HG03280 (cell line): ENCODE measurements around the gene AMMECR1L.
"Not testable (repeated sequence)": the region's sequence is repeated elsewhere in the genome, so short reads cannot be mapped to it uniquely, and the experiment has no call there.

Experiments
- ATAC-seq: cut with Tn5 transposase; IDR thresholded peaks from one replicate; pipeline ENCODE4 v1.9.1; 2021; ENCODE audit warnings: mild to moderate bottlenecking, moderate library complexity; ENCODE audit not compliant: unreplicated experiment

Gene AMMECR1L

DNA sequence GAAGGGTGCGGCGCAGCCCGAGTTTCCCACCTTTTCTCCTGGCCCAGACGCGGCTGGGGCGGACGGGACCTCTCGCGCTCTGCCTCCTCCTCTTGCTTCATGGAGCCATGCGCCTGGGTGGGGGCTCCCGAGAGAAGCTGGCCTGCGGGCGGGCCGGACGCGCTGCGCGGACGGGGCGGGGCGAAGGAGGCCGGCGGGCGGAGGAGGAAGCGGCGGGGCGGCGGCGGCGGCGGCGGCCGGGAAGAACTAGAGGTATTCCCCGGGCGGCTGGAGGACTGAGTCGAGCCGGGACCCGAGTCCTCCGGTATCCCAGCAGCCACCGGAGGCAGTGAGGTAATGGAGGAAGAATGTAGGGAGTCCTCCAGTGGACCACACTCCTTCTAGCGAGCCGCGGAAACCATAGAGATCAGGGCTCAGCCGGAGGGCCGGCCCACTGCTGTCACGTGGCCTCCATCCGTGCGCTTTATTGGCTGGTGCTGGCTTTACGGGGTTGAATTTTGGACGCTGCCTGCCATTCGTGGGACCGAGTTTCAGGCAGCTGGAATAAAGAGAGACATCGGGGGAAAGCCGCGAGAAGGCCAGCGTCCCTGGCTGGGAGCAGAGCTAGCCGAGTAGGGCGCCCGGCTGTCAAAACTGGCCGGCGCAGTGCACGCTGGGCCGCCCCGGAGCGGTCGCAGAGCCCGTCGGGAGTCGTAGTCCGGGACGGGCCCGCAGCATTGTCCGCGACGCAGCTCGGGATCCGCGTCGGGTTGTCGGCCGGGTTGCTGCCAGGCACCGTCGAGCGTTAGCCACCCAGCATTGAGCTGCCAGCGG lies at the start of gene AMMECR1L:
TSS of gene AMMECR1L (minus strand) at position 177 of the 813 bp plus-strand sequence. CDS start 11,722 bp downstream, outside the sequence.
- peak; percentile 92 for ATAC-seq

DNA sequence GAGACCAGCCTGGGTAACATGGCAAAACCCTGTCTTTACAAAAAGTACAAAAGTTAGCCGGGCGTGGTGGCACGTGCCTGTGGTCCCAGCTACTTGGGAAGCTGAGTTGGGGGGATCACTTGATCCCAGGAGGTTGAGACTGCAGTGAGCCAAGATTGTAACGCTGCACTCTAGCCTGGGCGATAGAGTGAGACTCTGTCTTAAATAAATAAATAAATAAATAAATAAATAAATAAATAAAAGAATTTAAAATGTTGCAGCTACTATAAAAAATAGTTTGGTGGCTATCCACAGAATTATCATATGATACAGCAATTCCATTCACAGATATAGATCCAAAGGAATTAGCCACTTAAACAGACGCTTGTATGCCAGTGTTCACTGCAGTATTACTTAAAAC lies 49.6 kb upstream of the AMMECR1L start:
- ATAC-seq = no peak

DNA sequence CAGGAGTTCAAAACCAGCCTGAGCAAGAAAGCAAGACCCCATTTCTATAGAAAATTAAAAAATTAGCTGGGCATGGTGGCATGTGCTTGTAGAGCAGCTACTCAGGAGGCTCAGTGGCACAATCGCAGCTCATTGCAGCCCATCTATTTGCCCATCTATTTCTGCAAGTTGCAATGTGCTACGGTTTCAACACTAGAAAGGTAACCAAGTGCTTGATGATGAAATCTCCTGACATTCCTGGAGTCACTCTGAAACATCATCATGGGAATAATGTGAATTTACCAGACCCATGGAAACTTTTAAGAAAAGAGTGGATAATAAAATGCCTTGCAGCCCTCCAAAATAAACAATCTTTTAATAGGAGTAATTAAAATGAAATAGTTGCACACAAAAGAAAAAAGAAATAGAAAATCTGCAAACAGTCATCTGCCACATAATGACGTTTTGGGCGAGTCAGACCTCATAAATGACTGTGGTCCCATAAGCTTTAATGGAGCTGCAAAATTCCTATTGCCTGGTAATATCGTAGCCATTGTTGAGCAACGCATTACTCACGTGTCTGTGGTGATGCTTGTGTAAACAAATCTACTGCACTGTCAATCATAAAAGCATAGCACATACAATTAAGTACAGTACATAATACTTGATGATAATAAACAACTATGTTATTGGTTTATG lies 46.6 kb upstream of the AMMECR1L start:
- no peak for ATAC-seq

DNA sequence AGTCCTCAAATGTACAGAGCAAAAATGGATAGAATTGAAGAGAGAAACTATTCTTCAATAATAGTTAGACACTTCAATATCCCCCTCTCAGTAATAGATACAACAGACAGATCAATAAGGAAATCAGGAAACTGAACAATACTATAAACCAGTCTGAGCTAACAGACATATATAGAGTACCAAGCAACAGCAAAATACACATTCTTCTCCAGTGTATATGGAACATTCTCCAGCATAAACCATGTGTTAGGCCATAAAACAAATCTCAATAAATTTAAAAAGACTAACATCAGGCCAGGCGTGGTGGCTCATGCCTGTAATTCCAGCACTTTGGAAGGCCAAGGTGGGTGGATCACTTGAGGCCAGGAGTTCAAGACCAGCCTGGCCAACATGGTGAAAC lies 43.7 kb upstream of the AMMECR1L start:
- no peak for ATAC-seq

DNA sequence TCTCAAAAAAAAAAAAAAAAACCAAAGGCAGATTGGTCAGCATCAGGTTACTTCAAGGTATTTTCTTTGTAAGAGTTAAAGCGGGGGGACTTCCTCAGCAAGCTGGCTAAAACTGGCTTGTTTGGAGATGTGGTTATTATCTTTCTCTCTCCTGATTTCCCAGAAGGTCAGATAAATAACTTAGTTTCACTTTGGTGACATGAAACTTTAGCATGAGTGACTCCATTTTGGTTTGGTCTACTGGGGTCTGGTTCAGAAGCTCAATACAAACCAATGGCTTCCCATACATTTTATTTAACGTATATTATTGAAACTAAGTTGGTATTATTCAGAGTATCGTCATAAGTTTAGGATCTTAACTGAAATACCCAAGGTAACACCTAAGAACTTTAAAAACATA lies 41.6 kb upstream of the AMMECR1L start:
- ATAC-seq = no peak

DNA sequence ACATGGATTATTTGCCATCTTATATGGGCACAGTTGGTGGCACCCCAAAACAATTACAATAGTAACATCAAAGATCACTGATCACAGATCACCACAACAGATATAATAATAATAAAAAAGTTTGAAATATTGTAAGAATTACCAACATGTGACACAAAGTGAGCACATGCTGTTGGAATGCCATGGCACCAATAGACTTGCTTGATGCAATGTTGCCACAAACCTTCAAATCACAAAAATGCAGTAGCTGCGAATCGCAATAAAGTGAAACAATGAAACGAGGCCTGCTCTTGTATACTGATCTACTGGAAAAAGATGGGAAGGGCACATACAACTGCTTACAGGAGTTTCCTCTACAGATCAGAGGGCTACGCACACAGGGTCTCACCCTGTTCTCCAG lies 32.2 kb upstream of the AMMECR1L start:
- ATAC-seq = no peak

DNA sequence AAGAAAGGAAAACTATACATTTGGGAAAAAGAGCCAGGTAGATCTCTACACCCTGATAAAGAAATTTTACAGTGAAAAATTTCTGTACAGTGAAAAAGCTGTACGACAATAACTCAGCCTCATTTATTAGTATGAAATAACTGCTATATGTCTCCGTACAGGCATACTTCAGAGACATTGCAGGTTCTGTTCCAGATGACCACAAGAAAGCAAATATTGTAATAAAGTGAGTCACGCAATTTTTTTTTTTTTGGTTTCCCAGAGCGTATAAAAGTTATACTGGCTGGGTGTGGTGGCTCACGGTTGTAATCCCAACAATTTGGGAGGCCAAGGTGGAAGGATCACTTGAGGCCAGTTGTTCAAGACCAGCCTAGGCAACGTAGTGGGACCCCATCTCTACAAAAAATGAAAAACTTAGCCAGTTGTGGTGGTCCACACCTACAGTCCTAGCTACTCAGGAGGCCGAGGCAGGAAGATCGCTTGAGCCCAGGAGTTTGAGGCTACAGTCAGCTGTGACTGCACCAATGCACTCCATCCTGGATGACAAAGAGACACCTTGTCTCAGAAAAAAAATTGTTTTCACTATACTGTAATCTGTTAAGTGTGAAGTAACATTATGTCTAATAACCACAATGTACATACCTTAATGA lies 28.2 kb upstream of the AMMECR1L start:
- ATAC-seq = no peak

DNA sequence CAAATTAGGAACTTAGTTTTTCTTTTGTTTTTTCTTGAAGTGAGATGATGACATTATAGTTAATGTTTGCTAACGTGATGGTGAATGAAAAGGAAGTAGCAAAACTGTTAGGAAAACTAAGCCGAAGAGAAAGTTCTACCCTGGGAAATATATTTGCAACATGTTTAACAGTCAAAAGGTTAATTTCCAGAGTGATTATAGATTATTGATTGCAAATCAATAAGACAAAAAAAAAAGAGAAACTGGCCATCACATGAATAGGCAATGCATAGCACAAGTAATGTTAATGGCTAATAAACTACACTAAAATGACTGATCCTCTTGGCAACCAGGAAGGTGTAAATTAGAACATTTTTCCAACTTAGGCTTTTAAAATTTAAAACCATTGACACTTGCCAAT lies 26.0 kb upstream of the AMMECR1L start:
- ATAC-seq = no peak

DNA sequence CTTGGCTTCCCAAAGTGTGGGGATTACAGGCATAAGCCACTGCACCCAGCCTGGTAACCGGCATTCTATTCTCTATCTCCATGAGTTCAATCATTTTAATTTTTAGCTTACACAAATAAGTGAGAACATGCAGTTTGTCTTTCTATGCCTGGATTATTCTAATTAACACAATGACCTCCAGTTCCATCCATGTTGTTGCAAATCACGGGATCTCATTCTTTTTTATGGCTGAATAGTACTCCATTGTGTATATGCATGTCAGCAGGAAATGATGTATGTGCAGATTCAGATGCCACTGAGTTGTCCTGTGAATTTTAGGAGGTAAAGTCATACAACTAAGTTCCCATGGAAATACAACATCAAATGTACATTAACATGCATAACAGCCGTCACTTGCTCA lies 24.7 kb upstream of the AMMECR1L start:
- no peak for ATAC-seq

DNA sequence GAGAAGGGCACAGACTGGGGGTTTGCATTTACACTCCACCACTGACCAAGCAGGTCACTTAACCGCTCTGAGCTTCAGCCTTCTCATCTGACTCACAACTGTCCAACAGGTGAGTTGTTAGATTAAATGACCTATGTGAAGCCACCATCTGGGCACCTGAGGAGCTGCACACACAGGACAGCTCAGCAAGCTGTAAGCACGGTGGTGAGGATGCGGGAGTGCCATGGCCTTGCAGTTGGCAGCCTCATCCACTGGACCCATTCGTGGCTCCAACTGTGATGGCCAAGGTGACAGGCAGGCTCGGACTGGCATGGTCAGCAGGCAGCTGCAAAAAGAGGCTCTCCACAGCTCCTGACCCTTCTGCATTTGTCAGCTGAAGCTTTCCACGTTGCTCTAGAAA lies 23.3 kb upstream of the AMMECR1L start:
- ATAC-seq = no peak

DNA sequence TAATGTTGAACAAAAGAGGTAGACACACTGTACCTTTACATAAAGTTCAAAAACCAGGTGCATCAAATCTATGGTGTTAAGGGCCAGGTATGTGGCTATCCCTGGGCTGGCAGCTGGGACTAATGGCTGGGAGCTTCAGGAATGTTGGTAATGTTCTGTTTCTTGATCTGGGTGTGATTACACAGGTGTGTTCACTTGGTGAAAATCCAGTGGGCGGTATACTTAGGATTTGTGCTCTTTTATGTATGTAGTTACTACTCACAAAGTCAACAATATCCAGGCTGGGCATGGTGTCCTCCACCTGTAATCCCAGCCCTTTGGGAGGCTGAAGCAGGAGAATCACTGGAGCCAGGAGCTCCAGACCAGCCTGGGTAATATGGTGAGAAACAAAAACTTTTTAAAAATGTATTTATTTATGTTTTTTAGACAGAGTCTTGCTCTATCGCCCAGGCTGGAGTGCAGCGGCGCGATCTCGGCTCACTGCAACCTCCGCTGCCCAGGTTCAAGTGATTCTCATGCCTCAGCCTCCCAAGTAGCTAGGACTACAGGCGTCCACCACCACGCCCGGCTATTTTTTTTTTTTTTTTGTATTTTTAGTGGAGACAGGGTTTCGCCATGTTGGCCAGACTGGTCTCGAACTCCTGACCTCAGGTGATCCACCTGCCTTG lies 22.1 kb upstream of the AMMECR1L start:
- ATAC-seq = not testable (repeated sequence)

DNA sequence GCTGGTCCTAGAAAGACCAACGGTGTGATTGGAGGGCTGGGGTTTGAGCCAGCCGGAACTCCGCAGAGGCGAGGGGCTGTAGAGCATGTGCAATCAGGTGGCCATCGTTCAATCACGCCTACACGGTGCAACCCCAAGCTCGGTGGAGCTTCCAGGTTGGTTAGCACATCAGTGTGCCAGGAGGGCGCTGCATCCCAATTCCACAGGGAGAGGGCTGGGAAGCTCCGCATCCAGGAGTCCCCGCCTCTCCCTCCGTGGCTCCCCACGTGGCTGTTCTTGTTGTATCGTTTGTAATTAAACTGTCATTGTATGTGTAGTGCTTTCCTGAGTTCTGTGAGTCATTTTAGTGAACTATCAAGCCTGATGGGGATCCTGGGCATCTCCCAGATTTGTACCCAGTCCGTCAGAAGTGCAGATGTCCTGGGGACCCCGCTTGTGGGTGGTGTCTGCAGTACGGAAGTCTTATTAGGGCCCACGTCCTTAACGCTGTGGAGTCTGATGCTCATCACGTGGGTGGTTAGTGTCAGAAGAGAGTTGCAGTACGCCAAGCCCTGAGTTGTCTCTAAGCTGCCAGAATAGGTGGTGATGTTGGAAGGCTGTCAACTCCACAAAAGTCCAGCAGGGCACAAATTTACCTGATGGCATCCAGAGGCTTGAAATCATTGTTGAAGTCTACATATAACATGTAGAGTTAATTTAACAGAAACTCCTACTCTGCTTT lies 20.6 kb upstream of the AMMECR1L start:
- no peak for ATAC-seq

DNA sequence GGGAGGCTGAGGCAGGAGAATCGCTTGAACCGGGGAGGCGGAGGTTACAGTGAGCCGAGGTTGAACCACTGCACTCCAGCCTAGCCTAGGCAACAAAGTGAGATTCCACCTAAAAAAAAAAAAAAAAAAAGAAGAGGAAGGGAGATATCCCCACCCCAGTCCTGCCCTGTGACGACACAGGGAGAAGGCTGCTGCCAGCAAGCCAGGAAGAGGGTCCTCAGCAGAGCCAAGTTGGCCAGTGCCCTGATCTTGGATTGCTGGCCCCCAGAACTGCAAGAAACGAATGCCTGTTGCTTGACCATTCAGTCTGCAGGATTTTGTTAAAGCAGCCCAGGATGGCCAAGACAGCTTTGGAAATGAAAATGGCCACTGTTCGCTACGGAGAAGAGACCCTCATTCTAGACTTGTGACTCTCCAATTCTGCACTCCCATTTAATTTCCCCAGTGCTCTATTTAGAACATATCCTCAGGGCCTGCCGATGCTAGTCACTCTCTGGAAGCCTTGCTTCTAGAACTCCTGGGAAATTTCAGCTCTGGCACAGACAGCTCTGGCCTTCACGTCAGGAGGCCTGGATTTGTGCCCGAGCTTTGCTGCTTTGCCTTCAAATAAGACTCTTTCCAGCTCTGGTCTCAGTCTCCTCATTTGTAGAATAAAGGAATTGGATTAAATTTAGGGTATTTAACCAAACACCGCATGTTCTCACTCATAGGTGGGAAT lies 15.7 kb upstream of the AMMECR1L start:
- no peak for ATAC-seq

DNA sequence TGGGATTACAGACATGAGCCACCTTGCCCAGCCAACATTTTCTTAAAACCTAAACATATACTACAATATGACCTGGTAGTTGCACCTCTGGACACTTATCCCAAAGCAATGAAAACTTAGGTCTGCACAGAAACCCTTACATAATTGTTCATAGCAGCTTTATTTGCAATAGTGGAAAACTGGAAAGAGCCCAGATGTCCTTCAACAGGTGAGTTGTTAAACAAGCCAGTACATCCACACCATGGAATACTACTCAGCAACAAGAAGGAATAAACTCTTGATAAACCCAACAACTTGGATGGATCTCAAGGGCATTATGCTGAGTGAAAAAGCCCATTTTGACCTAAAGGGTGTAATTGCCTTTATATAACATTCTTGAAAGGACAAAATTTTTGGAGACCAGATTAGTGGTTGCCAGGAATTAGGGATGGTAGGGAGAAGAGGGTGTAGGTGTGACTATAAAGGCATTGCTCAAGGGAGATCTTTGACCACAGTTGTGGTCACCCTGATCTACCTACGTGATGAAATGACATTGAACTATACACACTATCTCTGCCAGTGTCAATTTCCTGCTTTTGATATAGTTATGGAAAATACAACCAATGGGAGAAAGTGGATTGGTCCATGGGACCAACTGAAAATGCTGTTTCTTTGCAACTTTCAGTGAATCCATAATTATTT lies 11.9 kb upstream of the AMMECR1L start:
- no peak for ATAC-seq

DNA sequence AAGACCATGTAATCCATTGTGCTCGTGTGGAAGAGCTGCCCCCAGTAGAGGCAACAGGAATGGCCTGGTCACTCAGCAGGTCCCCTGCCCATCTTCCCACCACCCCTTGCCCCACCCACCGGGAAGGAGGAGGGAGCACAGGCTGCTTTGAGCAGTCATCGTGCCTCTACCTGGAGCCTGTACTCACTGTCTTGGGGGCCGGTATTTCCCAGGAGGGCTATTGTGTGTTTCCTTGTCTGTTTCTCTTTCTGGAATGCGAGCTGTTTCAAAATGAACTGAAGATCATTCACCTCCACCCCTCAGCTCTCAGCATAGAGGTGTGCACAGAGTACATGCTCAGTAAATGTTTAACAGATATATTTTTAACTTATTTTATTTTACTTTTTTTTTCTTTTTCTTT lies 7.7 kb upstream of the AMMECR1L start:
- no peak for ATAC-seq

DNA sequence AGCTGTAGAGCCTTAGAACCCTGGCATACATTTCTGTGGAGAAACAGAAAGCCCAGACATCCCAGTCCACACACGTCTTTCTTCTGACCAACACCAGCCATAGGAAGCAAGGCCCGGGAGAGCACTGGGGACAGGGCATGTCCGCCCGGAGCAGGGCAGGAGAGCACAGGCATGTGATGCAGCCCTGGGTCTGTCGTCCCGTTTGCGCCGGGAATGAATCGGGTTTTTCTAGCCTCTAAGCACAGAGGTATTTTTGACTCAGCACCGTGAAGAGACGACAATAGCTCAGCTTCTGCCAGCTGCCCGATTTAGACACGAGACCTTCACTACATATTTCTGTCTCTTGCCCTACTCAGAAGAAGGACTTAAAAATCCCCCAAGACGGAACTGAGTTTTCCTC lies 7.3 kb upstream of the AMMECR1L start:
- no peak for ATAC-seq

DNA sequence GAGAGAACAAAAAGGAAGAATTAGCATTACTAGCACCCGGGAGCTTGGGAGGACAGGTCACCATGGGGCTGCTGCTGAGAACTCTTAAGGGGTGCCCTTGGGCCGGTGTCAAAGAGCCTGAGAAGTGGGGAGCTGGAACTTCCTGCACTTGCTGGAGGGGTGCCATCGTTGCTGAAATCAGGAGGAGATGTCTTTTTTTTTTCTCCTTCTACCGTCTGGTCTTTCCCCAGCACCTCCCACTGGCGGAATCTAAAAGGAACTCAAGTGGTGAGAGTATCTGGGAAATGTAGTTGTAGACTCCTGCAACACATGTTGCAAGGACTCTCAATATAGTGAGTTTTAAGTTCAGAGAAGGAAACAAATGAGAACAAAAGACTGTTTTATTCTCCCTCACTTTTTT lies 6.1 kb upstream of the AMMECR1L start:
- ATAC-seq = no peak

DNA sequence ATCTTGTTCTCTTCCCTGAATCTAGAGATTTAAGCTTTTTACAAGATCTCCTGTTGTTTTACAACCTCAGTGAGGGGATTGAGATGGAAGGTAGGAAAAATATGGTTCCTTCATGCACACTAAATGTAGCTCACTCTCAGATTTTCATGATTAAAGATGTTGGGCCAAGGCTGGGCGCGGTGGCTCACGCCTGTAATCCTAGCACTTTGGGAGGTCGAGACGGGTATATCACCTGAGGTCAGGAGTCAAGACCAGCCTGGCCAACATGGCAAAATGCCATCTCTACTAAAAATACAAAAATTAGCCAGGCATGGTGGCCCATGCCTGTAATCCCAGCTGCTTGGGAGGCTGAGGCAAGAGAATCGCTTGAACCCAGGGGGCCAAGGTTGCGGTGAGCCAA lies 5.0 kb upstream of the AMMECR1L start:
- not testable (repeated sequence) for ATAC-seq

DNA sequence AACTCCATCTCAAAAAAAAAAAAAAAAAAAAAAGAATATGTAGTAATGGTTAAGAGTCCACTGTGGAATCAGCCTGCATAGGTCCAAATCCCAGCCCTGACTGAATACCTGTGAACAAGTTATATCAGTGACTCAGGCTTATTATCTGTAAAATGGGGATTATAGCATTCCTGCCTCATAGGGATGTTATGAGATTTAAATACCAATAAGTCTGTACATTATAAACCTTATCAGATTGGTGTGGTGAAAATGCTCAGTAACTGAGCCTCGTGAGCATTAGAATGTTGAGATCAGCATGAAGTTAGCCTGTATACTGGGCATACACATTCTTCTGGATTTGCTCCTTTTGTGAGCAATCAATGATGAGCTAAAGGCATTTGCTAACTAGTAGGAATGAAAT lies 3.0 kb upstream of the AMMECR1L start:
- no peak for ATAC-seq

DNA sequence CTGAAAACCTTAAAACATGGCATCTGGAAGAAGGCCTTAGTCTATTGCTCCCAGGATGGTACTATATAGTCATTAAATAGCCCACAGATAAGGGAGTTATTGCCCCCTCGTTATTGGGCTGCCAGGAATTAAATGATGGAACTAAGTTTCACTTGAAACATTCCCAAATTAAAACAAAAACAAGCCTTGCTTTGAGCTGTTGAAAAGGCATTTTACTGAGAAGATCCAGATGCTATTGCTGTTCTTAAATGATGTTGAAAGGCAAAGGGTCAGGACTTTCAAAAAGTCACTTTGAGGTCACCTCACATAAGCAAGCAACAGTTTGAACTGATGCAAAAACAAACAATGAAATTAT lies 2.0 kb upstream of the AMMECR1L start:
- no peak for ATAC-seq
